Measurements from ENCODE around the gene ABTB2.

The ABTB2 gene

DNA sequence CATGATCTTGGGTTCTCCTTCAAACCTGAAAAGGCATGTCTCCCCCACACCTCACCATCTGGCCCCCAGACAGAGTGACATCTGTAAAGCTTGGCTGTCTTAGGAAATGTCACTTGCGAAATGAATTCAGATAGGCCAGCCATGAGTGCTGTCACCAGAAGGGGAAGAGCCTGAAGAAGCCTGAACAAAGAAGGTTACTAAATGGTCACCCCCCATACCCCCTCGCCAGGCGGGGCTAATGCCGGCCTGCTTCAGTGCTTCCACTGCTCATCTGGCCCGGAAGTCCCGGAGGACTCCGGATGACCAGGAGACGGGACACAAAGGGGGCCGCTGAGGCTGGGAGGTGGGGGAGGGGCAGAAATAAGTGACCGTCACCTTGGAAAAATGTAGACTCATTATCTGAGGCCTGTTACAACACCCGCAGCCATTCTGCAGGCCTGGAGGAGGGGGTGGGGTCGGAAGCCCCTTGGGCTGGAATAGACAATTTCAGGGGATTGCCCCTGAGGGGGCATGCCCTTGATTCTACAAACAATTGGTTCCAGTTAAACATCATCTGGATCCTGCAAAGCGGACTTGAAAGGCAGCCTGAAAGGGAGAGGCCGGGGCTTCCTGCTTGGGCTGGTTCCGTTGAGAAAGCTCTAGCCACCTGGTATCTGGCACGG lies 209.2 kb downstream of the ABTB2 start:
- DNase-seq (ENCODE audit: low read depth): no peak

DNA sequence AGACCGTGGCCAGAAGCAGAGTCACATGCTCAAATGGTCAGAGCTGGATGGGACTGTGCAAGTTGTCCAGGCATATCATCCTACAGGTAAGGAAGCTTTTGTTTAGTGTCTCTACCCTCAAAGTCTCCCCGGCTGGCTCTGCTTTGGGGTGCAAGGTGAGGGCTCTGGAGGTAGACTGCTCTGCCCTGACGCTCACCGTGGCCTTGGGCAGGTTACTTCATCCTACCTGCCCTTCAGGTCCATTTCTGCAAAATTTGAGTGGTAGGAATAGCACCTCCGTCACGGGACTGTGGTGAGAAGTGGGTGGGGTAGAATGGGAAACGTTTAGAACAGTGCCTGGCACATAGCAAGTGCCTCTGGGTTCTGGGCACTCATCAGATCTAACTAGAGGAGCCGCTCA lies 210.2 kb downstream of the ABTB2 start:
- DNase-seq (ENCODE audit: low read depth): no peak

DNA sequence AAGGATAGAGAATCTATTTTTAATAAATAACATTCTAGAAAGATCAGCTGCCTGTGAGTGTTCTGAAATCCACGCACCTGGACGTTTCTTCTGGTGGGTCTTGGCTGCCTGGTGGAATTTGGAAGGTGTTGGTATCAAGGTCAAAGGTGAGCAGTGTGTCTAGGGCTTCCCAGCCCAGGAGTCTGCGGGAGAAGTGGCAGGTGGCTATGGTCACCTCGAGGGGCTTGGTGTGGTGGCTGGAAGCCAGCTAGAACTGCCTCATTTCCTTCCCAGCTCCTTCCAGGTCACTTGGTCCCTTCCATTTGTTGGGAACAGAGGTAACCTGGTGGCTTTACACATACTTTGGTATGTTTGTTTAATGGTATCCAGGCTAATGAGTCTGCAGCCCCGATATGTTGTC lies 210.9 kb downstream of the ABTB2 start:
- DNase-seq (ENCODE audit: low read depth): no peak

DNA sequence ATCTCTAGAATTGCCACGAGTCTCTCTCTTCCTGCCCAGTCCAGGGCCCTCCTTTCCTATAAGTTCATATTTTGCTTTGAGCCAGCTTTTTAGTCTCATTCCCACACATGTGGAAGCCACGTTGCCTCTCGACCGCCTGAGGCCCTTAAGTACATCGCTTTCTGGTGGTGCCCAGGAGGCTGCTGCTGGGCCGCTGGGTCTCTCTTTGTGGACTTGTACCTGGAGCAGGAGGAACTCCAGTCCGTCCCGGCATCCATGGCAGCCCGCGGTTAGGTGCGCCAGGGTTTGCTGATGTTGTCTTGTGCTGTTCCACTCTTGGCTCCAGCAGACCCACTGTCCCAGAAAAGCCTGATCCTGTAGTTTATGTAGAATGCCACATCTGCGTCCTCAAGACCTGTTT lies 211.4 kb downstream of the ABTB2 start:
- DNase-seq (ENCODE audit: low read depth): no peak

DNA sequence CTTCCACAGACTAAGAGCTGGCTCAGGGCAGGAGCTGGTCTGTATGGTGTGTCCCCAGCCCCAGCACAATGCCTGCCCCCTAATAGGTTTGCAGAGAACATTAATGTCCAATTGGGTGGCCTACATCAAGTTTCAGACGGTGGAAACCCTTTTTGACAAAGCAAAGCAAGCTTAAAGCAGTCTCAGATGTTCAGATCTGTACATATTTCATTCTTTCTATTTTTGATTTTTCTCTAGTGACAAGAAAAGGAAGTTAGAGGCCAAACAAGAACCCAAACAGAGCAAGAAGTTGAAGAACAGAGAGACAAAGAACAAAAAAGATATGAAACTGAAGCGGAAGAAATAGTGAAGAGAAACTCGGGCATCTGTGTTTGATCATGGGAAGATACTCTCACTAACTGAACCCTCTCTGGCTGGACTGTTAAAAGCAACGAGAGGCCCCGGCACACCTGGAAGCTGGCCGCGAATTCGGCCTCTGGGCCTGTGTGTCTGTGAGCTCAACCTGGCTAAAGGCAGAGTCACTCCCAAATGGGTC lies 211.9 kb downstream of the ABTB2 start:
- DNase-seq (ENCODE audit: low read depth): no peak

DNA sequence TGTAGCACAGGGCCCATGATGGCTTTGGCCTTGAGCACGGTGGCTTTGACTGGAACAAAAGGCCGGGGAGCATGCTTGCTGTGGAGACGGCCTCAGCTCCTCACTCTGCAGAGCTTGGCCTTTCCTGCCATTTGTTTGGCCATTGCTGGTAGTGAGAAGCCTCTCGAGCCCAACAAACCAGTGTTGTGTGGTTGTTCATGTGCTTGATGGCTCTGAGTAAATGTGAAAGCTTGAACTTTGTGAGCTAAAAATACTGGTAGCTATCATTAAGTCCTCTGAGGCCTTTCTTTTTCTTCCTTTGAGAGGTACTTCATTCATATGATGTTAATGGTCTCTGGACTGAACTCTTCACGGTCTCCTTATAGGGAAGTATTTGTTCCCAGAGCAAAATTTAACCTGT lies 212.7 kb downstream of the ABTB2 start:
- DNase-seq (ENCODE audit: low read depth): no peak

DNA sequence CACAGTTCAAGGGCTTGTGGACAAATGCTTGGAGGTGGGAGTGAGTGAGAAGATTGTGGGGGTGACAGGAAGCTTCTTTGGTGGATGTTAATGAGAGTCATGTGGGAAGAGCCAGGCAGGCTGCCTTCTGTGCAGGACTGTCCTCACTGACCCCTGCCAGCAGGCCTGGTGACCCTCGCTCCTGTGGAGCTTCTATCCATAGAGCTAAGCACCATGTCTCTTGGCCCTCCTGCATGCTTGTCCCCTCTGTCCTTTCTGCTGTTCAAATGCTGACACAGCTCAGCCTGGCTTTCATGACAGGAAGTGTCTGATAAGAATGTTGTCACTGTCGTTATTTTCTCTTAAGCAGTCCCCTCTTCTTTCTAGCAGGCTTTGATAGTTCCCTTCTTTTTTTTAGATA lies 214.8 kb downstream of the ABTB2 start:
- DNase-seq (ENCODE audit: low read depth): no peak

DNA sequence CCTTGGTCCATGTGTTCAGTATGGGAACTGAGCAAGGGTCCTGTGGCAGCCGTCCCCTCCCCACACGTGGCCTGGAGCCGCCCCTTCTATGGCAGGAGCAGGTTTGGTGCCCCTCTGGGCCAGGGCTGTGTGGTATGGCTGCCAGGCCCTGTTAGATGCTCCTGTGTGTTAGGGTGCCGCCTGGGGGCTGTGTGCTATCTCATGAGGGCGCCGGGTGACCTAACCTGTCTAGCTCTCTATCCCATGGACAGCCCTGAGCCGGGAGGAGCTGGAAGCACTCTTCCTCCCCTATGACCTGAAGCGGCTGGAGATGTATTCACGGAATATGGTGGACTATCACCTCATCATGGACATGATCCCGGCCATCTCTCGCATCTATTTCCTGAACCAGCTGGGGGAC lies 217.7 kb downstream of the ABTB2 start:
- no peak for DNase-seq (ENCODE audit: low read depth)

DNA sequence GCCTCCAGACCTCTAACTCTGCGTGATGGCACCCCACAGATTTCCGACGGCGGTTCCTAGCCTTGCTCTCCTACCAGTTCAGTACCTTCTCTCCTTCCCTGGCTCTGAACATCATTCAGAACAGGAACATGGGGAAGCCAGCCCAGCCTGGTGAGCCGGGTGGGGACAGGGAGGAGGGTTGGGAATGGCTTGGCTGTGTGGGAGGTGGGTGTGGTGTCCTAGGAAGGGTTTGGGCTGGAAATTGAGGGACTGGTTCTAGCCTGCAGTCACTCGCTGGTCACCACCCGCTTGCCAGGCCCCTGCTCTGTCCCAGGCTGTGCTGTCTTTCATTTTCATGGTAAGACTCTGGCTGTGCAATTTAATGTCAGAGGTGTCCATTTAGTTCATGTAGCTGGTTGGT lies 218.5 kb downstream of the ABTB2 start:
- no peak for DNase-seq (ENCODE audit: low read depth)

DNA sequence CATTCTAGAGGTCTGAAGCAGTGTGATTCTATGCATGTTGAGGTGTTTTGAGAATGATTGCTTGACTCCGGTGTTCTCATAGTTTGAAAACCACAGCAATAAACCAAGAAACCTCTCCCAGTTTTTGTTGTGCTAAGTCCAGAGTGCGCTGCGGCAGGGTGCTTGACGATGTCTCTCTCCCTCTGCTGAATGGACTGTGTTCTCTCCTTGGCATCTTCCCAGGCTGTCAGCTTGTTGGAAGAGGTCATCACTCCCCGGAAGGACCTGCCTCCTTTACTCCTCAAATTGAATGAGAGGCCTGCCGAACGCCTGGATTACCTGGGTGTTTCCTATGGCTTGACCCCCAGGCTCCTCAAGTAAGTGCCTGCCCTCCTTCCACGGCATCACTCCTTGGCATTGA lies 221.4 kb downstream of the ABTB2 start:
- no peak for DNase-seq (ENCODE audit: low read depth)

DNA sequence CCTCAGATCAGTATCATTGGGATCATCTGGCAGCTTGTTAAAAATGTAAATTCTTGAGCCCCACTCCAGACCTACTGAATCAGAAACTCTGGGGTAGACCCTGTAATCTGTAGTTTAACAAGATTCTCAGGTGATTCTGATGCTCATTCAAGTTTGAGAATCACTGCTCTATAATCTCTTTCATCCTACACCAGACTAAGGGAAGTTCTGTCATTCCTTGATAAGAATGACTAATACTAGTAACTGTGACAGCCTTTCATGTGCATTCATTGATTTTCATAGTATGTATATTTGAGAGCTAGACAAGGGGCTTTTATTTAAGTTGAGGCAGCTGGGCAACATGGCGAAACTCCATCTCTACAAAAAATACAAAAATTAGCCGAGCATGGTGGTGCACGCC lies 222.4 kb downstream of the ABTB2 start:
- DNase-seq (ENCODE audit: low read depth): no peak

DNA sequence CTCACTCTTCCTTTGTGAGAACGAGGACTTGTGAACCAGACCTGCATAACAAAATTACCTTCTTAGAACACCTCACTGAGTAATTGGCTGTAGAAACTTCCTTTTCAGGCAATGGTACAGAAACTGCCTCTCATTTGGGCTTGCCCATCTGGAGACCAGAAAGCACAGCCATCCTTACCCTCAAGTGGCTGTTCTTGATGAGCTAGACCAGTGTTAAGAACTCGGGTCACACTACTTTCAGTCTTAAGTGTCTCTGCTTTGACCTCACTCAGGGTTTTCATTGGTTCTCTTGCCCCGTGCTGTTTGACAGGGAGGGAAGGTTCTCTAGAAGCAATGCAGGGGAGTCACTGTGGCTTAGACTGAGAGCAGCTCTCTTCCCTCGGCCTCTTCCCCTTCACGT lies 223.0 kb downstream of the ABTB2 start:
- DNase-seq (ENCODE audit: low read depth): no peak

DNA sequence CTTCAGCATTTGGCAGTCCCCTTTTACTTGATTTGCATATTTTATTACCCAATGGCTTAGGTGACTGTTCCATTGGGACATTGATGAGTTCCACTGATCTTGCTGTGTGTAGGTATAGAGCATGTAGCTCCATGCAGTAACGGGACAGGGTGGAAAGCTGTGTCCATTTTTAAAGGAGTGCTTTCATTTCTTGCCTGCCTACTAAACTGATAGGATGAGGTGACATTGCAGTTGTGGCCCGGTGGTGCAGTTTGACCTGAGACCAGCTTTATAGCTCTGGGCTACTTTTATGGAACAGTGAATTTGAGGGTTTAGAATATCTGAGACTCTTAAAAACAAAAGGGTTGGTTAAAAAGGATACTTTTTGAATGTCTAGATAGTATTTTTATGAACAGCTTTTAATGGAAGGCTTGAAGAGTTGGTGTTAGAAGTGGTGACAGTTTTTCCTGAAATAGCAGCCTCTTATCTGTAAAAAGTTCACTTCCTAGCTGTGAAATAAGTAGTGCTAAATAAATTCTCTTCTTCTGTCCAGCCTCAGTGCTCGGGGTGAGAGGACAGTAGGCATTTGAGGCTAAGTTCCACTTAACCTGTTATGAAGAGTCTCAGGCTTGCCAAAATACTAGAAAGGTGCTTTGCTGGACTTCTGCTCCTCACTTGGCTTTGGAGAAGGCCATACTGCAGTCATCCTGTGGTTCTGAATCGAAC lies 225.4 kb downstream of the ABTB2 start:
- DNase-seq (ENCODE audit: low read depth): no peak

DNA sequence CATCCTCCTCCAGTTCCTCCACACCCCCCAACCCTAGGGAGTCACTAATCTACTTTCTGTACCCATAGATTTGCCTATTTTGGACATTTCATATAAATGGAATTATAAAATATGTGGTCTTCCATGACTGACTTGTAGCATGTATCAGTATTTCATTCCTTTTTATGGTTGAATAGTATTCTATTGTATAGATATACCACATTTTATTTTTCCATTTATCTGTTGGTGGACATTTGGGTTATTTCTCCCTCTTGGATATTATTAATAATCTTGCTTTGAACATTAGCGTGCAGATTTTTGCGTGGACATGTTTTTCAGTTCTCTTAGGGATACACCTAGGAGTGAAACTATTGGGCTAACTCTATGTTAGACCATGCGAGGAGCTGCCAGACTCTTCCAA lies 229.0 kb downstream of the ABTB2 start:
- DNase-seq (ENCODE audit: low read depth): no peak

DNA sequence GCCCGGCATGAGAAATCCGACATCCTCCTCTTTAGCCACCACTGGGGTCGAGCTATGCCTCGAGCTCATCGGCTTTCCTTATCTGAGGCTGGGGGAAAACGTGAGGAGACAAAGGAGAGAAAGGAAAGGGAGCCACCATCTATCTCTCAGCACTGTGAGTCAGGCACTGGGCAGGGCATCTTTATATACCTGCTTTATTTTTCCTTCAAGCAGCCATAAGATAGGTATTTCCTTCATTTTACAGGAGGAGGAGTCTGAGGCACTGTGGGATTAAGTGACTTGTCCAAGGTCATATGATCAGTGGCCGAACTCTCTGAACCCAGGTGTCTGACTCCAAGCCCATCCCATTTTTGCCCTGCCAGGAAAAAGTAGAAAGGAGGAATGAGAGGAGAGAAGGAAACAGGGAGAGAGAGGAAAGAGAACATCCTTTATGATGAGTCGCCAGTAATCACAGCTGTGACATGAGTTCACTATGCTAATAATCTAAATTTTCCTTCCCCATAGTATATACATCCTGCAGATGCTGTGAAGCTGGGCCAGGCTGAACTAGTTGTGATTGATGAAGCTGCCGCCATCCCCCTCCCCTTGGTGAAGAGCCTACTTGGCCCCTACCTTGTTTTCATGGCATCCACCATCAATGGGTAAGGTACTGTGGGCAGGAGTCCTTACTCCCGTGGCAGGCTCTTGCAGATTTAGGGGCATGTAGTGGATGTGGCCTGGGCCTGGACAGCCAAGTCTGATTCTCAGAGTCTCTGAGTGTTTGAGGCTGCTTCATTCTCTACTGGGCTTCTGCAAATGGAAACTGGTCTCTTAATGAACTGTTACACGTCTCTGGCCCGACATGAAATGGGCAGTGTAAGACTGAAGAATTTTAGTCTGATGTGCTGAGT lies 230.6 kb downstream of the ABTB2 start:
- no peak for DNase-seq (ENCODE audit: low read depth)

DNA sequence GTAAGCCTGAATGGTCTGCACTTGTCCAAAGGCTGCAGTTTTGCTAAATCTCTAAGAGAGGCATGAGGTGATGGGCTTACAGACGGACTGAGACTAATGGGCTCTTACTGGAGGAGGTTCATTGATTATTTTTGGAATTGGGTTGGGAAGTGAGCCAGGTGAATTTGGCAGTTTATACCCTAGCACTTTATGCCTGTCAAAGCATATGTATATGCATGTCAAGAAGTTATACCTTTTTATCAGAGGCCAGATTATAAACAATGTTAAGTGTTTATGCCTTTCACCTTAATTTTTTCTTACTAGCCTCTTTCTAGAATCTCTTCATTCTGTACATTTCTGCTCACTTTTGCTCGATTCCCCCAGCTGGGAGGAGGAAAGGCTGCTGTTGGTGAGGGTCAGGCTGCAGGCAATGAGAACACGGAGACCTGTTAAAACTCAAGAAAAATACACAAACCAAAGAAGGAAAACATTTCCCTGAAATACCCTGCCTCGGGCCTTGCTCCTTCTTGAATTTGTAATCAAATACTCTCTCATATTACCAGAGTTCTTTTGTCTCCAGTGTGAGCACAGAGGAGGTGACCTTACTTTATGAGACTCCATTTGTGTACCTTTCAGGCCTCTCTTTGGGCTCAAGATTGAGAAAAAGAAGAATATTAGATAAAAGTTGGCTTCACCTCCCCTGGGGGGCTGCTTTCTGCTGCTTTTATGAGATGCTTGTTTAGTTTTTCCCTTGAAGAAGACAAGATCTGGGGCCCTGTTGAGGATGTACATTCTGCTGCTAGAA lies 232.7 kb downstream of the ABTB2 start:
- no peak for DNase-seq (ENCODE audit: low read depth)

DNA sequence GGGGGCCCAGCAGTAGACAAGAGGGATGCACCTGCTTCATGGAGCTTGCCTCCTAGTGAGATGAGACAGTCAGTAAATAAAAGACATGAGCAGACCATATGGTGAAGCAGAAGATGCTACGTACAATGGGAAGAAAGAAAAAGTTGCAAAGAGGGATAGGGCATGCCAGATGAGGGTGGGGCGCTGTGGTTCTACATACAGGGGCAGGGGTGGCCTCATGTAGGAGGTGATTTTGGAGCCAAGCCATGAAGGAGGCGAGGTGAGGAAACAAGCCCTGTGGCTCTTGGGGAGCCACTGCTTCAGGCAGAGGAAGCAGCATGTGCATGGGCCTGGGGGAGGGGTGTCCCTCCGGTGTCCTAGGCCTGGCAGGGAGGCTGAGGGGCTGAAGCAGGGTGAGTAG lies 237.2 kb downstream of the ABTB2 start:
- DNase-seq (ENCODE audit: low read depth): no peak

DNA sequence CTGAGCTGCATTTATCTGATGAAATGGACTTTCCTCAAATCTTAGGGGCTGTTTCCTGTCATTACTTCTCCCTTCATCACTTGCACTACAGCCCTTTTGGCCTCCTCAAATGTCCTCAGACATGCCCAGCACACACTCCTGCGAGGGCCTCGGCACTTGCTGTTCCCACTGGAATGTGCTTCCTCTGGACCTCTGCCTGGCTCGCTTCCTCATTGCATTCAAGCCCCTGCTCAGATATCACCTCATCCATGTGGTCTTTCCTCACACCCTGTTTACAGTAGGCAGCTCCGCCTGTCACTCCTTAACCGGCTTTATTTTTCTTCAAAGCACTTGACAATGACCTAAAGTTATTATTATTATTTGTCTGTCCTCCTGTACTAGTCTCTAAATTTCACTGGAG lies 243.3 kb downstream of the ABTB2 start:
- no peak for DNase-seq (ENCODE audit: low read depth)

DNA sequence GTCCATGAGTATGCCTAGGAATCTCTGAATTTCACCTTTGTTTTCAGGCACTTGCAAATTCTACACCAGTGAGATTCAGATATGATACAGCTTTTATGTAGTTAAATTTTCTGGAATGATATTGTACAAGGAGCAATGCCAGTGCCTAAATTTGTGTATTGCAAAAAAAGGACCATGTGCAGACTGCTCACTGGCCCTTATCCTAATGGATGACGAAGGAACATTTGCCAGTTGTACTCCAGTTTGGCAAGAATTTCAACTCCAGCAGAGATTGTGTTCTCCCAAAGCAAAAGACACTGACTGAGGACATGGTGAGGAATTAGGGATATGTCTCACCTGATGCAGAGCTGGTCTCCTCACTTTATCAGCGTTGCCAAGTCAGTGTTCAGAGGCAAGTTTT lies 243.8 kb downstream of the ABTB2 start:
- no peak for DNase-seq (ENCODE audit: low read depth)

DNA sequence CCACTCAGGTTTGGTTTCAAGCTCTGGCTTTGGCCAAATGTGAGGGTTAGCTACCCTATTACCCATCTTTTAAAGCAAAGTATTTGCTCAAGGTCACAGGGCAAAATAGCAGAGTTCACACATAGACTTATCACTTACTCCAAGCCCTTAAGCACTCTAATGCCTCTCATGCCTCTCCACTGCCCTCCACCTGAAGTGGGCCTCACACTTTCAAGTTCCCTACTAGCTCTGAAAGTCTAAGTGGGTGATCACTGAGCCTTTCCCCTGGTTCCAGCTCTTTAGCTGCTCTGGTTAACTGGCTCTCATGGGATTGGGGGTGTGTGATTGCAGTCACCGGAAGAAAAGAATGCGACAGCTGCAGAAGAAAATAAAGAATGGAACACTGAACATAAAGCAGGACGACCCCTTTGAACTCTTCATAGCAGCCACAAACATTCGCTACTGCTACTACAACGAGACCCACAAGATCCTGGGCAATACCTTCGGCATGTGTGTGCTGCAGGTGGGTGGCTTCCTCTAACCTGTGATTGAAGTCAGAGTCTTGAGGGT lies 246.0 kb downstream of the ABTB2 start:
- DNase-seq (ENCODE audit: low read depth): no peak

DNA sequence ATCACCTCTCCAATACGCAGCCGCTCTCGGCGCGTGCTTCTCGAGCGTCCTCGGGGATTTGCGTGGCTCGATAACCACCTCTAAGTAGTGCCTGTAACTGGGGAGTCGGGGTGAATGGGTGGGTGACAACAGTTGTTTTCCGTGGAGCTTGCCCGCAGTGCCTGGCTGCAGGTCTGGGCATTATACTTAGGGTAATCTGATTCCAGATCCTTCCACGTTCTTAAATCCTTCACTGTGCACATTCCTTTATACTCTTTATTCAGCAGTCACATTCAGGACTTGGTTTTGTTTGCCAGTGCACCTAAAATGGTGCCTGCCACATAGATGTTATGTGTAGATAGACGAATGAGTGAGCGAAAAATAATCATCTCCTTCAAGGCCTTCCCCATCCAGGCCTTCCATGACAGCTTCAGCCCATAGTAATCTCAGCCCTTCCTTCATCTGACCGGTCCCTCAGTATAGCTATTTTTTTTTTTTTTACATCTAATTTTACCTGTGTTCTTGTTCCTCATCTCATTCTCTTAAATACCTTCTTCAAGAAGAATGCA lies 251.8 kb downstream of the ABTB2 start:
- no peak for DNase-seq (ENCODE audit: low read depth)
